GM21447 (cell line): ENCODE results near the gene RSPO3.

Experiments
- ATAC-seq: cut with Tn5 transposase; IDR thresholded peaks from one replicate; pipeline ENCODE4 v1.9.1; 2021; ENCODE audit not compliant: unreplicated experiment

Gene RSPO3

GRCh38 chr6:127160484-127160883 lies 42.0 kb downstream of the RSPO3 start:
- ATAC-seq: no peak

GRCh38 chr6:127162836-127163235 lies 44.4 kb downstream of the RSPO3 start:
- no peak for ATAC-seq

GRCh38 chr6:127164036-127164435 lies 45.6 kb downstream of the RSPO3 start:
- no peak for ATAC-seq

- ATAC-seq: no peak
Observed at GRCh38 chr6:127164565-127164964, 46.1 kb downstream of the RSPO3 start.

GRCh38 chr6:127173156-127173940 lies 54.9 kb downstream of the RSPO3 start:
- no peak for ATAC-seq

- no peak for ATAC-seq
Observed at GRCh38 chr6:127176146-127176545, 57.7 kb downstream of the RSPO3 start.

GRCh38 chr6:127177030-127177922 lies 58.8 kb downstream of the RSPO3 start:
- no peak for ATAC-seq

- ATAC-seq: no peak
Observed at GRCh38 chr6:127177923-127178231, 59.4 kb downstream of the RSPO3 start.

- ATAC-seq: no peak
Observed at GRCh38 chr6:127178746-127179145, 60.3 kb downstream of the RSPO3 start.

- ATAC-seq: no peak
Observed at GRCh38 chr6:127180426-127180825, 62.0 kb downstream of the RSPO3 start.

- ATAC-seq: no peak
Observed at GRCh38 chr6:127182501-127182900, 64.0 kb downstream of the RSPO3 start.

GRCh38 chr6:127185437-127185995 lies 67.0 kb downstream of the RSPO3 start:
- no peak for ATAC-seq

GRCh38 chr6:127186889-127187288 lies 68.4 kb downstream of the RSPO3 start:
- ATAC-seq: peak; percentile 64

GRCh38 chr6:127188744-127189143 lies 70.3 kb downstream of the RSPO3 start:
- no peak for ATAC-seq

- ATAC-seq: no peak
Observed at GRCh38 chr6:127190552-127190951, 72.1 kb downstream of the RSPO3 start.

GRCh38 chr6:127191716-127192115 lies 73.2 kb downstream of the RSPO3 start:
- no peak for ATAC-seq

- no peak for ATAC-seq
Observed at GRCh38 chr6:127192911-127193541, 74.6 kb downstream of the RSPO3 start.

- ATAC-seq: no peak
Observed at GRCh38 chr6:127195833-127196232, 77.4 kb downstream of the RSPO3 start.

GRCh38 chr6:127198549-127198948 lies 80.1 kb downstream of the RSPO3 start:
- no peak for ATAC-seq

- ATAC-seq: no peak
Observed at GRCh38 chr6:127199470-127199869, 81.0 kb downstream of the RSPO3 start.

GRCh38 chr6:127200114-127200513 lies 81.6 kb downstream of the RSPO3 start:
- no peak for ATAC-seq
